Measurements from ENCODE around the gene CTSF. TPM values are rescaled to one million over a fixed set of nuclear protein-coding genes. Genes with fewer than 3 reads are reported as not detected.

CTSF gene
- total RNA-seq, 2 donors from 2014 or later, result 5.0 to 18.6 TPM

- Mint-ChIP-seq H3K4me1 (no peaks in the 10 kb centered on the region), H3K9me3 (no peaks in the 10 kb centered on the region), H3K4me3 (no peak overlapping the region), H3K36me3 (ENCODE audit: low read depth) (peaks cover 55% of the 10 kb centered on the region), H3K27ac (no peak overlapping the region), H3K27me3 (ENCODE audit: insufficient read depth) (no peaks in the 10 kb centered on the region)
- peaks cover 34% of the 10 kb centered on the region for H3K36me3 ChIP-seq (ENCODE audit: control insufficient read depth, insufficient read depth, low read length)
- WGBS, 2 experiments (ENCODE audit: insufficient coverage in 1 of 2, insufficient read length in 1 of 2), result 93 to 100% methylated on average over 3 to 8 of the region's 10 CpGs
- H3K27me3 ChIP-seq (ENCODE audit: control insufficient read depth, insufficient read depth, low read length, poor library complexity, severe bottlenecking), result no peaks in the 10 kb centered on the region
- TF ChIP-seq, protein P1, sequence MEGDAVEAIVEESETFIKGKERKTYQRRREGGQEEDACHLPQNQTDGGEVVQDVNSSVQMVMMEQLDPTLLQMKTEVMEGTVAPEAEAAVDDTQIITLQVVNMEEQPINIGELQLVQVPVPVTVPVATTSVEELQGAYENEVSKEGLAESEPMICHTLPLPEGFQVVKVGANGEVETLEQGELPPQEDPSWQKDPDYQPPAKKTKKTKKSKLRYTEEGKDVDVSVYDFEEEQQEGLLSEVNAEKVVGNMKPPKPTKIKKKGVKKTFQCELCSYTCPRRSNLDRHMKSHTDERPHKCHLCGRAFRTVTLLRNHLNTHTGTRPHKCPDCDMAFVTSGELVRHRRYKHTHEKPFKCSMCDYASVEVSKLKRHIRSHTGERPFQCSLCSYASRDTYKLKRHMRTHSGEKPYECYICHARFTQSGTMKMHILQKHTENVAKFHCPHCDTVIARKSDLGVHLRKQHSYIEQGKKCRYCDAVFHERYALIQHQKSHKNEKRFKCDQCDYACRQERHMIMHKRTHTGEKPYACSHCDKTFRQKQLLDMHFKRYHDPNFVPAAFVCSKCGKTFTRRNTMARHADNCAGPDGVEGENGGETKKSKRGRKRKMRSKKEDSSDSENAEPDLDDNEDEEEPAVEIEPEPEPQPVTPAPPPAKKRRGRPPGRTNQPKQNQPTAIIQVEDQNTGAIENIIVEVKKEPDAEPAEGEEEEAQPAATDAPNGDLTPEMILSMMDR (conservative IDR thresholded peaks at IDR 0.05), result no peak
- H3K4me1 ChIP-seq (ENCODE audit: control insufficient read depth, insufficient read depth, low read length), result no peaks in the 10 kb centered on the region
- H3K9ac ChIP-seq (ENCODE audit: extremely low read depth, low read length, poor library complexity, severe bottlenecking), result no peak overlapping the region
- H3K27ac ChIP-seq (ENCODE audit: low read depth, low read length), result no peak overlapping the region
- no peak for DNase-seq
- H3K9me3 ChIP-seq (ENCODE audit: control insufficient read depth, low read length), result no peaks in the 10 kb centered on the region
- no peak overlapping the region for H3K4me3 ChIP-seq (ENCODE audit: low read length)
Measured at GRCh38 chr11:66524304-66525040, 43.9 kb downstream of the CTSF start.

- Mint-ChIP-seq H3K9me3 (no peaks in the 10 kb centered on the region), H3K27ac (no peak overlapping the region), H3K4me3 (no peak overlapping the region), H3K27me3 (ENCODE audit: insufficient read depth) (no peaks in the 10 kb centered on the region), H3K36me3 (ENCODE audit: low read depth) (peaks cover 56% of the 10 kb centered on the region), H3K4me1 (no peaks in the 10 kb centered on the region)
- DNase-seq, result no peak
- TF ChIP-seq, protein P1 (conservative IDR thresholded peaks at IDR 0.05), result no peak
- Histone ChIP-seq H3K4me1 (ENCODE audit: control insufficient read depth, insufficient read depth, low read length) (no peaks in the 10 kb centered on the region), H3K36me3 (ENCODE audit: control insufficient read depth, insufficient read depth, low read length) (peaks cover 36% of the 10 kb centered on the region), H3K9me3 (ENCODE audit: control insufficient read depth, low read length) (no peaks in the 10 kb centered on the region), H3K4me3 (ENCODE audit: low read length) (no peak overlapping the region), H3K27me3 (ENCODE audit: control insufficient read depth, insufficient read depth, low read length, poor library complexity, severe bottlenecking) (no peaks in the 10 kb centered on the region), H3K27ac (ENCODE audit: low read depth, low read length) (no peak overlapping the region), H3K9ac (ENCODE audit: extremely low read depth, low read length, poor library complexity, severe bottlenecking) (no peak overlapping the region)
- WGBS, 2 experiments (ENCODE audit: insufficient coverage in 1 of 2, insufficient read length in 1 of 2), result 93 to 97% methylated on average over 11 of the region's 11 CpGs
Measured at GRCh38 chr11:66523611-66524010, 44.8 kb downstream of the CTSF start.

Other genes starting within 250 kb of the CTSF start
- 1 to 10 TPM; 2.2 to 2.6 TPM for gene RIN1, start 232.2 kb downstream of the CTSF start, total RNA-seq
- gene BRMS1, start 223.5 kb downstream of the CTSF start, total RNA-seq, result 10 to 100 TPM; 38.7 to 40.3 TPM
- gene B4GAT1, start 221.0 kb downstream of the CTSF start, total RNA-seq, result 10 to 100 TPM; 29.4 to 45.7 TPM
- 10 to 100 TPM; 30.8 to 32.4 TPM for gene SLC29A2, start 196.8 kb downstream of the CTSF start, total RNA-seq
- gene NPAS4, start 147.6 kb downstream of the CTSF start, total RNA-seq, result not detected
- 100 to 1,000 TPM in 1 of 2 donors, 10 to 100 TPM in 1; 84.5 to 111 TPM for gene MRPL11, start 129.8 kb downstream of the CTSF start, total RNA-seq
- gene PELI3, start 101.7 kb downstream of the CTSF start, total RNA-seq, result 10 to 100 TPM in 1 of 2 donors, 1 to 10 TPM in 1; 9.0 to 12.4 TPM
- 10 to 100 TPM; 84.8 to 86.3 TPM for gene DPP3, start 88.2 kb downstream of the CTSF start, total RNA-seq
- 10 to 100 TPM; 52.4 to 67.3 TPM for gene BBS1, start 58.0 kb downstream of the CTSF start, total RNA-seq
- 10 to 100 TPM; 10.6 to 11.7 TPM for gene ZDHHC24, start 22.6 kb downstream of the CTSF start, total RNA-seq
- 1 to 10 TPM; 1.7 to 5.3 TPM for gene ACTN3, start 21.7 kb downstream of the CTSF start, total RNA-seq
- gene CCDC87, start 24.5 kb upstream of the CTSF start, total RNA-seq, result 1 to 10 TPM in 1 of 2 donors, under 1 TPM in 1; 0.84 to 1.5 TPM
- 10 to 100 TPM; 62.9 to 64.7 TPM for gene CCS, start 24.6 kb upstream of the CTSF start, total RNA-seq
- gene RBM14, start 48.0 kb upstream of the CTSF start, total RNA-seq, result 100 to 1,000 TPM in 1 of 2 donors, 10 to 100 TPM in 1; 90.0 to 110 TPM
- gene RBM4, start 70.1 kb upstream of the CTSF start, total RNA-seq, result 100 to 1,000 TPM; 151 to 191 TPM
- gene RBM4B, start 109.3 kb upstream of the CTSF start, total RNA-seq, result 10 to 100 TPM; 23.3 to 28.5 TPM
- 10 to 100 TPM; 36.0 to 46.0 TPM for gene SPTBN2, start 160.6 kb upstream of the CTSF start, total RNA-seq